Chondrocyte (in vitro differentiated cells): ENCODE measurements around the gene HELZ. TPM values are rescaled to one million over a fixed set of nuclear protein-coding genes. Genes with fewer than 3 reads are reported as not detected.
"Not testable (repeated sequence)": the region's sequence is repeated elsewhere in the genome, so short reads cannot be mapped to it uniquely, and the experiment has no call there.

ENCODE experiments used
- DNase-seq: peaks from one replicate; pipeline ENCODE4 v3.0.0; 2021; ENCODE audit warnings: mixed read lengths, low spot score
- H3K27ac Mint-ChIP-seq: one replicate; pipeline ENCODE4 v1.8.0; 2021; ENCODE audit warnings: mild to moderate bottlenecking, moderate library complexity, mixed read lengths; ENCODE audit not compliant: unreplicated experiment
- H3K27me3 Mint-ChIP-seq: 2 replicates; pipeline ENCODE4 v1.8.0; 2021; ENCODE audit warnings: low read depth, mixed read lengths
- H3K36me3 Mint-ChIP-seq: 2 replicates; pipeline ENCODE4 v1.8.0; 2021; ENCODE audit warnings: low read depth, mixed read lengths
- H3K4me1 Mint-ChIP-seq: 2 replicates; pipeline ENCODE4 v1.8.0; 2021; ENCODE audit warnings: low read depth, mild to moderate bottlenecking, mixed read lengths
- H3K4me3 Mint-ChIP-seq: one replicate; pipeline ENCODE4 v1.8.0; 2021; ENCODE audit warnings: mild to moderate bottlenecking, moderate library complexity, mixed read lengths; ENCODE audit not compliant: unreplicated experiment
- H3K9me3 Mint-ChIP-seq: 2 replicates; pipeline ENCODE4 v1.8.0; 2021; ENCODE audit warnings: low read depth, mixed read lengths
- CTCF ChIP-seq: fragments of 200-600 bp; sonication (generic); IDR thresholded peaks from 2 replicates; pipeline ENCODE4 v1.5.0; 2021; ENCODE audit warnings: antibody characterized with exemption, mild to moderate bottlenecking, moderate library complexity
- total RNA-seq: library from RNA; stranded (reverse); gene quantifications from 3 replicates; pipeline ENCODE4 v1.2.1, GENCODE V29; 2021

HELZ gene
- total RNA-seq, 1 donor from 2014 or later = 55.8 TPM

GRCh38 chr17:67289181-67289876 is 44.3 kb upstream of the HELZ start:
- peaks cover 26% of the 10 kb centered on the region for H3K4me1 Mint-ChIP-seq
- no peaks in the 10 kb centered on the region for H3K36me3 Mint-ChIP-seq
- H3K9me3 Mint-ChIP-seq = no peaks in the 10 kb centered on the region
- no peak for DNase-seq
- H3K4me3 Mint-ChIP-seq = peak overlapping the region; percentile 35
- no peaks in the 10 kb centered on the region for H3K27me3 Mint-ChIP-seq
- TF ChIP-seq CTCF = no peak
- peak overlapping the region; percentile 83 for H3K27ac Mint-ChIP-seq

GRCh38 chr17:67286826-67287225 is 41.8 kb upstream of the HELZ start:
- H3K4me1 Mint-ChIP-seq = peaks cover 24% of the 10 kb centered on the region
- not testable (repeated sequence) for H3K4me3 Mint-ChIP-seq, DNase-seq, H3K36me3 Mint-ChIP-seq, H3K27ac Mint-ChIP-seq, H3K9me3 Mint-ChIP-seq, H3K27me3 Mint-ChIP-seq

- H3K27me3 Mint-ChIP-seq = no peaks in the 10 kb centered on the region
- no peak overlapping the region for H3K4me3 Mint-ChIP-seq
- H3K27ac Mint-ChIP-seq = no peak overlapping the region
Measured at GRCh38 chr17:67285360-67285759, 40.4 kb upstream of the HELZ start.

GRCh38 chr17:67283731-67284516 is 38.9 kb upstream of the HELZ start:
- TF ChIP-seq CTCF = no peak
- H3K4me3 Mint-ChIP-seq = no peak overlapping the region
- no peaks in the 10 kb centered on the region for H3K27me3 Mint-ChIP-seq
- peaks cover 16% of the 10 kb centered on the region for H3K4me1 Mint-ChIP-seq
- no peaks in the 10 kb centered on the region for H3K9me3 Mint-ChIP-seq
- no peak for DNase-seq
- no peaks in the 10 kb centered on the region for H3K36me3 Mint-ChIP-seq
- H3K27ac Mint-ChIP-seq = no peak overlapping the region

More at GRCh38 chr17:67285360-67285759, 40.4 kb upstream of the HELZ start:
- no peak for TF ChIP-seq CTCF
- no peaks in the 10 kb centered on the region for H3K36me3 Mint-ChIP-seq
- H3K4me1 Mint-ChIP-seq = peaks cover 25% of the 10 kb centered on the region
- DNase-seq = no peak
- no peaks in the 10 kb centered on the region for H3K9me3 Mint-ChIP-seq

- no peak for TF ChIP-seq CTCF
- Mint-ChIP-seq H3K27me3 (no peaks in the 10 kb centered on the region), H3K4me1 (peaks cover 16% of the 10 kb centered on the region), H3K4me3 (no peak overlapping the region), H3K27ac (no peak overlapping the region), H3K36me3 (no peaks in the 10 kb centered on the region), H3K9me3 (no peaks in the 10 kb centered on the region)
- DNase-seq = no peak
Measured at GRCh38 chr17:67281743-67282142, 36.7 kb upstream of the HELZ start.
